Activated CD4-positive, alpha-beta T cell treated with anti-CD3 and anti-CD28 coated beads, Interleukin-2, amount 50 U/mL, for 16 hours (primary cell): ENCODE data around the gene NPAP1.
"Not testable (repeated sequence)": the region's sequence is repeated elsewhere in the genome, so short reads cannot be mapped to it uniquely, and the experiment has no call there.

Experiments used
- DNase-seq: peaks from one replicate; pipeline ENCODE4 v3.0.0-alpha.2; 2020

The NPAP1 gene, protein sequence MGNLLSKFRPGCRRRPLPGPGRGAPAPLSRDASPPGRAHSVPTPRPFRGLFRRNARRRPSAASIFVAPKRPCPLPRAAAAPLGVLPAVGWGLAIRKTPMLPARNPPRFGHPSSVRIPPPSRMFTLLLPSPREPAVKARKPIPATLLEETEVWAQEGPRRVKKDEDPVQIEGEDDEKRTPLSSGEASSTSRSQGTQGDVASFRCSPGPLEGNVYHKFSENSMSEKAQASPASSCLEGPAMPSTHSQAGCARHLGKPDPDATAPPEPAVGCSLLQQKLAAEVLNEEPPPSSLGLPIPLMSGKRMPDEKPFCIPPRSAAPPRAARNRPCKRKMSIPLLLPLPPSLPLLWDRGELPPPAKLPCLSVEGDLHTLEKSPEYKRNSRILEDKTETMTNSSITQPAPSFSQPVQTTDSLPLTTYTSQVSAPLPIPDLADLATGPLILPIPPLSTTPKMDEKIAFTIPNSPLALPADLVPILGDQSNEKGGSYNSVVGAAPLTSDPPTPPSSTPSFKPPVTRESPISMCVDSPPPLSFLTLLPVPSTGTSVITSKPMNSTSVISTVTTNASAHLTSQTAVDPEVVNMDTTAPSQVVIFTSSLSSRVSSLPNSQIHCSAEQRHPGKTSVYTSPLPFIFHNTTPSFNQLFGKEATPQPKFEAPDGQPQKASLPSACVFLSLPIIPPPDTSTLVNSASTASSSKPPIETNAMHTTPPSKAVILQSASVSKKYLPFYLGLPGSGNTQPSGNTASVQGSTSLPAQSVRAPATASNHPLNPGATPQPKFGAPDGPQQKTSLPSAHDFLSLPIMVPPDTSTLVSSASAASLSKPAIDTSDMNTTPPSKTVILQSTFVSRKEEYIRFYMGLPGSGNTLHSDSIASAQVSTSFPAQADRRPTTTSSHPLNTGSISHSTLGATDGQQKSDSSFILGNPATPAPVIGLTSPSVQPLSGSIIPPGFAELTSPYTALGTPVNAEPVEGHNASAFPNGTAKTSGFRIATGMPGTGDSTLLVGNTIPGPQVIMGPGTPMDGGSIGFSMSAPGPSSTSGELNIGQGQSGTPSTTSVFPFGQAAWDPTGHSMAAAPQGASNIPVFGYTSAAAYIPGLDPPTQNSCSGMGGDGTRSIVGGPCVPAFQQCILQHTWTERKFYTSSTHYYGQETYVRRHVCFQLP

DNA sequence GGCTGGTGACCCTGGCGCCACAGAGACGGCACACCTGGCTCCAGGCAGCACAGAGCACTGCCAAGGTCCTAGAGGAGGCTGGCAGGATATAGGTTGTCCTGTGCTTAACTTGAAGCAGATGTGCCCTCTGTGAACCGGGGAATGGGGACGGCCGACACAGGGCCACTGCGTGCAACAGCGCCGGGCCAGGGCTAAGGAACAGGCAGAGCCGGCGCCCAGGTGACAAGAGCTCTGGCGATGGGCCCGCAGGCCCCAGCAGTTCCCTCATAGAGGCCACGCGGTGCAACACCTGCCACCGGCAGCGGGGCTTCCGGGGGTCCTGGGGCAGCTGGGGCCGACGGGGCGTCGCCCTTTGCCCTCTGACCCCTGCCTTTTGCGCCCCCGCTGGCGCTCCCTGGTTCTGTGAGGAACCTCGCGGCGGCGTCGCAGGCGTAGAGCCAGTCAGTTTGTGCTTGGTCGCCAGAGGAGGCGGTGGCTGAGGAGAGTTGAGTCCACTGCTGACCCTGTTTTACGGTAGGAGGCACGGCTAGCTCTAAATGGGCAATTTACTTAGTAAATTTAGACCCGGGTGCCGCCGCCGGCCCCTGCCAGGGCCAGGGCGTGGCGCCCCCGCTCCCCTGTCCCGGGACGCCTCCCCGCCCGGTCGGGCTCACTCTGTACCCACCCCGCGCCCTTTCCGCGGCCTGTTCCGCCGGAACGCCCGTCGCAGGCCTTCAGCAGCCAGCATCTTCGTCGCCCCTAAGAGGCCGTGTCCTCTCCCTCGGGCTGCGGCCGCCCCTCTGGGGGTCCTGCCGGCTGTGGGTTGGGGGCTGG, at the start of gene NPAP1:
TSS of gene NPAP1 (plus strand) at position 444 of the 813 bp plus-strand sequence. CDS start at position 537, 93 bp downstream.
- no peak for DNase-seq

DNA sequence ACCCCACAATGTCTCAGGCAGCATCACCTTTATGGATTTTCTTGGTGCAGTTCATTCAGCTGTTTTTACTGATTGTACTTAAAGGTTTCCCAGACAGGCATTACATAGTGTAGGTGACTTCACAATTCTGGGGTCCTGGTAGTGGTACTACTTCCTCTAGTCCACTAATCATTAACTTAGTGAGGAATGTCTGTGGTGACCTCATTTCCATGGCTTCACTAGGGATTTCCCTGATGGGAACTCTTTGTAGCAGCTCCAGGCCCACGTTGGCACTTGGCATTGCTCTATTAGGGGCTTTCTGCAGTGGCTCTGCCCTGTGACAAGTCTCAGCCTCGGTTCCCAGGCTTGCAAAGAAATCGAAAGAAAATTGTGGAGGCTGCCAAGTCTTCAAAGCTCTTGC, 48.1 kb upstream of the NPAP1 start:
- no peak for DNase-seq

DNA sequence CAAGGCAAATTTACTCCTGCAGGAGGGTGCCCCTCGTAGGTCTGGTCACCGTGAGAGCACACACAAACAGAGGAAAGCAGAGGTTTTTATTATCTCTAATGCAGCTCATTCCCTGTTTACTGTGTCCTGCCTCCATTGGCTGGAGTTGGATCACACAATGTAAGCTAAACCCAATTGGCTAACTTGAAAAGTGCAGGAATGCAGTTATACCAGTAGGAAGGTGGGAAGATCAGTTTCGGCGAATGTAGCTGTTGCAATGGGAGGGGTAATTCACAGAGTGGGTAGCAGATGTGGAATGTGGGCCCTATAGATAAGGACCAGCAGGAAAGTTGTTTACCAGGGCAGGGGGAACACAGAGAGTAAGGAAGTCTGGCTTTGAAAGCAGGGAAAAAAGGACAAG, 42.5 kb upstream of the NPAP1 start:
- no peak for DNase-seq

DNA sequence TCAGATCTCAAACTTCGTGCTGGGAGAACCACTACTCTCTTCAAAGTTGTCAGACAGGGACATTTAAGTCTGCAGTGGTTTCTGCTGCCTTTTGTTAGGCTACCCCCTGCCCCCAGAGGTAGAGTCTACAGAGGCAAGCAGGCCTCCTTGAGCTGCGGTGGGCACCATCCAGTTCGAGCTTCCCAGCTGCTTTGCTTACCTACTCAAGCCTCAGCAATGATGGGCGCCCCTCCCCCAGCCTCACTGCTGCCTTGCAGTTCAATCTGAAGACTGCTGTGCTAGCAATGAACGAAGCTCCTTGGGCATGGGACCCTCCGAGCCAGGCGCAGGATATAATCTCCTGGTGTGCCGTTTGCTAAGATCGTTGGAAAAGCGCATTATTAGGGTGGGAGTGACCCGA, 36.2 kb upstream of the NPAP1 start:
- DNase-seq, result not testable (repeated sequence)

DNA sequence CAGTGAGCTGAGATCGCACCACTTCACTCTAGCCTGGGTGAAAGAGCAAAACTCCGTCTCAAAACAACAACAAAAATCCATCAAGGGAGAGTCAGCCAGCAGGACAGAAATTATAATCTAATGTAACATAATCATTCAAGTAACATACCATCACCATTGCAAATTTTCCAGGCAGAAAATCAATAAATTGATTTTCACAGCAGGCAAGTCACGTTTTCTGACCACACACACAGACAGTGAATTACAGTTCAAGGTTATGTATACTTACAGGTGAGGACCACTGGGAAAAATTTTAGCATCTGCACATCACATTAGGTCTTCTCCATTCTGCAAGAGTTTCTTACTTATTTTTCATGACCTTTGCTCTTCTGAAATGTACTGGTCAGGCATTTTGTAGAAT, 29.9 kb upstream of the NPAP1 start:
- DNase-seq, result no peak

DNA sequence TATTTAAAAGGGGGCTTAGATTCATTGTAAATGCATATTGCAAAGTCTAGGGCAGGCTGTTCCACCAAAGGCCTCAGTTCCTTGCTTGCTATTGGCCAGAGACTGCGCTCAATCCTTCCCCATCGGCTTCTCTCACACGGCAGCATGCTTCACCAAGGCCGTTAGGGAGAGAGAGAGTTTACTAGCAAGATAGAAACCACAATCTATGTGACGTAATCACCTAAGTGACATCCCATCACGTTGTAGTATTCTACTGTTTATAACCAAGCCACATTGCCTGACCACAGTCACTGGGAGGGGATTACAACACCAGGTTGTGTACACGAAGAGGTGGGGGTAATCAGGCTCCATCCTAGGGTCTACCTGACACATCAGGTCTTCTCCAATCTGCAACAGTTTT, 16.0 kb upstream of the NPAP1 start:
- no peak for DNase-seq

DNA sequence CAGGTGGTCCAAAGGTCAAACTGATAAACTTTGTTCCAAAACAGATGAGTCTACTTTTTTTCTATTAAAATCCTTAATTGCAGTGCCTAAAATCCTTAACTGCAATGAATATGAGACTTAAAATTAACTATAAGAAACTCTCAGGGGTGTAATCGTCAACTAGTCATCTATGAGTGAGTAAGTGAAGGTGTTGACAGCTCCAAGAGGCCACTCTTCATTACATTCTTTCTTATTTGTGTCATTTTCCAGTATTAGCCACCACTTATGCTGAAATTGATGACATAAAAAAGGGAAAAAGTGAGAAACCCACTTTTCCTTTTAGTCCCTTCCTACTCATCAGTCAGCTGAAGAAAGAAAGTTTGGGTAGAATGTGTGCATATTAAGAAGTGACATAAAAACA, 12.6 kb upstream of the NPAP1 start:
- DNase-seq, result no peak

DNA sequence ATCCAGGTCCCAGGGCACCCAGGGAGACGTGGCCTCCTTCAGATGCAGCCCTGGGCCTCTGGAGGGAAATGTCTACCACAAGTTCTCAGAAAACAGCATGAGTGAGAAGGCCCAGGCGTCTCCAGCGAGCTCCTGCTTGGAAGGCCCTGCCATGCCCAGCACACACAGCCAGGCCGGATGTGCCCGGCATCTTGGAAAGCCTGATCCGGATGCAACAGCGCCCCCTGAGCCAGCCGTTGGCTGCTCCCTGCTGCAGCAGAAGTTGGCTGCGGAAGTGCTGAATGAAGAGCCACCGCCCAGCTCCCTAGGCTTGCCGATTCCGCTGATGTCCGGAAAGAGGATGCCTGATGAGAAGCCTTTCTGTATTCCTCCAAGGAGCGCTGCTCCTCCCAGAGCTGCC, 856 bp downstream of the NPAP1 start:
- no peak for DNase-seq

DNA sequence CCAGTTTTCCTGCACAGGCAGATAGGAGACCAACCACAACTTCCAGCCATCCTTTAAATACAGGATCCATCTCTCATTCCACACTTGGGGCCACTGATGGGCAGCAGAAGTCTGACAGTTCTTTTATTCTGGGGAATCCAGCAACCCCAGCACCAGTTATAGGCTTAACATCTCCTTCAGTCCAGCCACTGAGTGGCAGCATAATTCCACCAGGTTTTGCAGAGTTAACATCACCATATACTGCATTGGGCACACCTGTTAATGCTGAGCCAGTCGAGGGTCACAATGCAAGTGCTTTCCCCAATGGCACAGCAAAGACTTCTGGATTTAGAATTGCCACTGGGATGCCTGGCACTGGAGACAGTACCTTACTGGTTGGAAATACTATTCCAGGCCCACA, 2.9 kb downstream of the NPAP1 start:
- no peak for DNase-seq

DNA sequence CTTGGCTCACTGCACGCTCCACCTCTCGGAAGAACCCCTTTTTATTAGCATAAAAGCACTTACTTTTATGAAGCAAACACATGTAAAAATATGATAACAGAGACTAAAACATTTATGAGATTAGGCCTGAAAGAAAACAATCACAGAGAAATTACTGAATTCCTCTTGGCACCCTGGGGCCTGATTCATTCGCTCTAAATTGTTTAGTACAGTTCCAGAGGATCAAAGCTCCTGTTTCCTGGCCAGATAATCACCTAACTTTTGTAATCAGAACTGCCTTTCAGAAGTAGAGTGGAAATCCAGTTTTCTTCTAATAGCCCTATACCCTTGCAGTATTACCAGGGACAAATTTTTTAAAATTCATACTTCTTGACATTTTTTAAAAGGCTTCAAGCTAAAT, 6.4 kb downstream of the NPAP1 start:
- DNase-seq, result no peak

DNA sequence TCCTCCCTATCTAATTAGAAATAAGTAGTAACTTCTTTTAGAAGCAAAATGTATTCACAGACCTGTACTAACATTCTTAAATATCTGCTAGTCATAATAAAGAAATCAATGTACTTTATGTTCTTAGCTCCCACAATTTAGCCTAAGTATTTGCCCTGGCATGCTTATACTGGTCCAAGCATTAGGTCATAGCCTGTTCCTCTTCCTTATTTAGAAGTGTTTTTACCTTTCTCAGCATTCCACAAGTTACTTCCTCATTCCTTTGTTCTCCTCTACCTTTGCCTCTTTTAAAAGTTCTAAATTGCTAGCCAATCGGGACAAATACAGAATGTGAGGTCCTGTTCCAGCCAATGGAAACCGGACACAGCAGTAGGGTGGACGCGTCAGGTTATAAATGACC, 7.3 kb downstream of the NPAP1 start:
- DNase-seq, result not testable (repeated sequence)

DNA sequence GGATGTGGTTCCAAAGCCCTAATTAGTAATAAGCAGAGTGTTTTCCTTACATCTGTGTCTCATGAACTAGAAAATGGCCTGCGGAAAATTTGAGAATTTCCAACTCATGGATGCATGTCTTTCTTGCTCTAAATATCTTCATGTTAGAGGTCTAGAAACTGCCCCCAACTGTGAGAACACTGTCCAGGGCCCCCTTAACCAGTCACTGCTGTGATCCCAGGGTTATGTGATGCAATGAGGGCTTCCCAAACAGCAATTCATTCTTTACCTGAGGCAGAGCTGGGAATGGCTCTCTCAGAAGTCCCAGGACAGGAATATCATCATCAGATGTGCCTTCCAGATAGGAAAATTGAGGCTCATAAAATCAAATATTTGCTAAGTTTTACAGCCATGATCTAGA, 8.2 kb downstream of the NPAP1 start:
- no peak for DNase-seq

DNA sequence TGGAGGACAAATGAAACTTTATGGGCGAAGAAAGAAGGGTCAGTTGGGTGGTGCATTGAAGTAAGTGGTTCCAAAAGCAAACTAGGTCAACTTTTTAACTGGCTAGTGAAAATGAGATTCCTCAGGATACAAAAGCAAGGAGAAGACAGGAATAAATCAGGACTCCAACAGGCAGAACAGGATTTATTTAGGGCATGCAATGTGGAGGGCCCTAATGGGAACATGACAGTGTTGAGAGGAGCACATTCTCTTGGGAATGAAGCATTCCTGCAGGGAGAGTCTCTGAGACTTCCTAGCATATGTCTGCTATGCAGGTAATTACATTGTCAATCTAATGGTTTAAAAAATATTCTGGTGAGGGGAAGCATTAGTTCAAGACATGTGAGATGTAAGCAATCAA, 8.7 kb downstream of the NPAP1 start:
- no peak for DNase-seq

DNA sequence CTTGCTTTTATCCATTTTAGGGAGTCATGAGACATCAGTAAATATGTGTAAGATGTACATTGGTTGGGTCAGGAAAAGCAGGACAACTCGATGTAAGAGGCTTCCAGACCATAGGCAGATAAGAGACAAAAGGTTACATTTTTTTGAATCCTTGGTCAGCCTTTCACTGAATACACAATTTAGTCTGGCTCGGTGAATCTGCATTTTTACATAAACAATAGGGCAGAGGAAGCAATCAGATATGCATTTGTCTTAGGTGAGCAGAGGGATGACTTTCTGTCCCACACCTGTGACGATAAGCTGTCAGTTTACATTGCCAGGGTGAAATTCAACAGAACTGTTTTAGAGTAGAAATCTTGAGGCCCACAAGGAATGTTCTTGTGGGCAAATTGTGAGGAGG, 20.6 kb downstream of the NPAP1 start:
- DNase-seq, result no peak

DNA sequence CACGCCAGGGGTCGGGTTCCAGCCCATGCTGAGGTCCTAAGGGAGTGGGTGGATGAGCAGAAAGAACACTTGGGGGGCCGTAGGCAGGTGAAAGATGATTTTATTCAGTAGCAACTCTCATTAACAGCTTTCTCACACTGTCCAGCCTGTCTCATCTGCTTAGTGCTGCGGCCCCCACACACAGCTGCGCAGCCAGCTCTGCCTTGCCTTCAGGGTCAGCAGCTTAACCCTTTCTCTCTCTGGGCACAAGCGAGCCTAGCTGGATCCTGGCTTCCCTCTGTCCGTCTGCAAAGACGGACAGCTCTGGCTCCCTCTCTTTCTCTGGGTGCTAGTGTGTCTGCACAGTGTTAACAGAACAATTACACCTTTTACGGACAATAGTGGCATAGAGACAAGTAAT, 21.3 kb downstream of the NPAP1 start:
- no peak for DNase-seq

DNA sequence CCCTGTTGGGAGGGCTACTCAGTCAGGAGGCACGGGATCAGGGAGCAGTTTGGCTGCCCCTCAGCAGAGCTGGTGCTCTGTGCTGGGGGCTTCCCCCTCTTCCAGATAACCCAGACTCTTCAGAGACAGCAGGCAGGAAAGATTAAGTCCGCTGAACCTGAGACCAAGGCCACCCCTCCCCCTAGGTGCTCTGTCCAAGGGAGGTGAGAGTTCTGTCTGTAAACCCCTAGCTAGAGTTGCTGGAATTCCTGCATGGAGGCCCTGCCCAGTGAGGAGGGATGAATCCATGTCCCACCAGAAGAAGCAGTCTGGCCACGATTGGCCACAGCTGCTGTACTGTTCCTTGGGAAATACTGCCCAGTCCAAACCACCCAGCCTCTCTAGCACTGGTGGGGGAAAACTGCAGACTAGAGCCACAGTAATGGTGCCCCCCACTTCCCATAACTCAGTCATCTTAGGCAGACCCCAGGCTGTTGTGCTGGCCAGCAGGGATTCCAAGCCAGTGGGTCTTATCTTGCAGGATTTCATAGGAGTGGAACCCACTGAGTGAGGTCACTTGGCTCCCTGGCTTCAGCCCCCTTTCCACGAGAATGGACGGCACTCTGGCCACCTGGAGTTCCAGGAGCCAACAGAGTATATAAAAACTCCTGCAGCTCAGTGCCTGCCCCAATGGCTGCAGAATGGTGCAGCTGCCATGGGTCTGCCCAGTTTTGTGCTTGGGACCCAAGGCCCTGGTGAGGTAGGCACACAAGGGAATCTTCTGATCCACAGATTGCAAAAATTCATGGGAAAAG, 42.9 kb downstream of the NPAP1 start:
- no peak for DNase-seq

DNA sequence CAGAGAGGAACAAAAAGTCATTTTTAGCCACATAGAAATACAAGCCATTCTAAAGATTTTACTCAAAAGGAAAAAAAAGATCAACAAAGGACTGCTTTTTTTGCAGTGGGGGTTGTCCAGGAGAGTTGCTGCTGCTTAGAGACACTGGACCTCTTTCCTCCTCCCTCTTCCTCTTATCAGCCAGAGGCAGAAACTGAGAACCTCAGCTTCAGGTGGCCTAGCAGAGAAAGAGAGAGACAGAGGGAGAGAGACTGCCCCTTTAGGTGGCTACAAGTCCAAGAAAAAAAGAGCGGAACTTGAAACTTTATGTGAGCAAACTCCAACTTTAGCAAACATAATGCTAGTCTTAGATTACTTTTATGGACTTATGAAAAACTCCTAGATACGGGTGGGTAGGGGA, 54.2 kb downstream of the NPAP1 start:
- no peak for DNase-seq
